Bladder microvascular endothelial cell (primary cell): ENCODE data around the gene DNAL4. TPM values are rescaled to one million over a fixed set of nuclear protein-coding genes. Genes with fewer than 3 reads are reported as not detected.

Source experiments
- total RNA-seq: library from RNA; depleted of rRNA; stranded (reverse); fragments of >200 nt; gene quantifications from 2 replicates; pipeline ENCODE4 v1.2.3, GENCODE V29; 2014

The DNAL4 gene, protein sequence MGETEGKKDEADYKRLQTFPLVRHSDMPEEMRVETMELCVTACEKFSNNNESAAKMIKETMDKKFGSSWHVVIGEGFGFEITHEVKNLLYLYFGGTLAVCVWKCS
- total RNA-seq: 11.7 and 15.5 TPM in 2 replicates

GRCh38 chr22:38793721-38794466 is at the start of gene DNAL4:
DNAL4 (minus strand) TSS chr22:38794143; CDS start chr22:38782731, 11,412 bp downstream.

DNA sequence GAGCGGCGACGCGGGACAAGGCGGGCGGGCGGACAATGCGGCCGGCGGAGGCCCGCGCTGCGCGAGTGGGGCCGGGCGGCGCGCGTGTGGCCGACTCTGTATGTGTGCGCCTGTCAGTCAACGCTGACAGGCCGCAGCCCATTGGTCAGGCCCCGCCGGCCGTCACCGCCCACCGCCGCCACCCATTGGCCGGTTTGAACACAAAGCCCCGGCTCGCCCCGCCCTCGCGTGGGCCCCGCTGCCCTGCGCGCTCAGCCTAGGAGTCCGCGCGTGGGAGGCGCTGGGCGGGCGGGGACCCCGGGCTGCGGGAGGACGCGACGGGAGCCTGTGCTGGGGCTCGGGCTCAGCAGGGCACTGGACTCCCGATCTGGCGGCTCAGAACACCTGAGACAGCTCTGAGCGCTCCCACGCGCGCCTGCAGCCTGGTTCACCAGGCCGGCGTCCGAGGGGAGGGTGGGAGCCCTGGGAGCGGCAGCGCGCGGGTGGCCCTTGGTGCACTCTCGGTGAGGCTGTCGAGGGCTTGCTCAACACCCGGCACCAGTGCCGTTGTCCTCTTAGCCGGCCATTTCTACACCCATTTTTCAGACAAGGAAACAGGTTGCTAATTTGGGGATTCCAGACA is 37.9 kb downstream of the DNAL4 start, which contains the start of gene SUN2:
TSS of gene SUN2 (minus strand) at position 88 of the 622 bp plus-strand sequence. CDS start 3,370 bp downstream, outside the sequence.

Other genes with a start within 250 kb of the DNAL4 start
- gene DMC1, start 224.0 kb downstream of the DNAL4 start, total RNA-seq: 0.69 and 1.5 TPM in 2 replicates
- 0.16 and 0.69 TPM in 2 replicates for gene FAM227A, start 137.8 kb downstream of the DNAL4 start, total RNA-seq
- 13.0 and 19.5 TPM in 2 replicates for gene CBY1, start 137.5 kb downstream of the DNAL4 start, total RNA-seq
- gene TOMM22, start 112.2 kb downstream of the DNAL4 start, total RNA-seq: 48.4 and 57.1 TPM in 2 replicates
- gene JOSD1, start 93.2 kb downstream of the DNAL4 start, total RNA-seq: 57.3 and 73.9 TPM in 2 replicates
- gene GTPBP1, start 88.2 kb downstream of the DNAL4 start, total RNA-seq: 16.5 and 63.8 TPM in 2 replicates
- gene SUN2, start 38.1 kb downstream of the DNAL4 start, total RNA-seq: 105 and 173 TPM in 2 replicates
- 0.16 and 0.69 TPM in 2 replicates for gene NPTXR, start 49.9 kb upstream of the DNAL4 start, total RNA-seq
- 15.4 and 17.2 TPM in 2 replicates for gene CBX6, start 78.1 kb upstream of the DNAL4 start, total RNA-seq
- not detected in 2 replicates for gene APOBEC3A, start 163.5 kb upstream of the DNAL4 start, total RNA-seq
- gene APOBEC3B, start 188.2 kb upstream of the DNAL4 start, total RNA-seq: 0.82 and 3.6 TPM in 2 replicates
- 1.5 and 2.8 TPM in 2 replicates for gene APOBEC3C, start 220.1 kb upstream of the DNAL4 start, total RNA-seq
- gene APOBEC3D, start 227.0 kb upstream of the DNAL4 start, total RNA-seq: 1.1 and 2.4 TPM in 2 replicates
- gene APOBEC3F, start 246.7 kb upstream of the DNAL4 start, total RNA-seq: 4.5 and 8.0 TPM in 2 replicates